Esophagus squamous epithelium (tissue), 4 donors: Measurements from ENCODE around the gene SLIRP.

ENCODE experiments used
- CTCF ChIP-seq, 6 experiments: fragments of 450-650 bp in 4 of 6; fragments of 200-600 bp in 2 of 6; sonication (generic) in 2 of 6; IDR thresholded peaks; one replicate each; pipeline ENCODE4 v1.5.1; 2016 to 2019; ENCODE audit warnings: antibody characterized with exemption in 6 of 6, mild to moderate bottlenecking in 4 of 6, moderate library complexity in 4 of 6
- POLR2A ChIP-seq, 4 donors: fragments of 450-650 bp; IDR thresholded peaks; one replicate each; pipeline ENCODE4 v1.6.1; 2017; ENCODE audit warnings: antibody characterized with exemption in 4 of 4, mild to moderate bottlenecking in 4 of 4, moderate library complexity in 3 of 4

- TF ChIP-seq POLR2A (IDR thresholded peaks at IDR 0.05), result no peak
- TF ChIP-seq CTCF (IDR thresholded peaks at IDR 0.05), result no peak
Observed at GRCh38 chr14:77763316-77763715, 55.4 kb downstream of the SLIRP start.
